GM12878 (cell line): ENCODE data around the gene SCAF8. TPM values are rescaled to one million over a fixed set of nuclear protein-coding genes. Genes with fewer than 3 reads are reported as not detected.

ENCODE experiments used
- ATAC-seq: fragments of 200-7000 bp; cut with Tn5 transposase; 3 replicates; pipeline ENCODE4 v1.9.1; 2020; ENCODE audit warnings: mild to moderate bottlenecking, moderate library complexity
- BruUV-seq: library from RNA; stranded (reverse); fragments of 400-500 nt; replicated peaks from 2 replicates; lab custom pipeline; 2021; lab: Mats Ljungman, UMichigan
- CTCF ChIA-PET: fragments of 300-600 bp; sonication (Branson Sonifier 250); formaldehyde crosslinking; extraction: SDS; loops from one replicate; lab custom pipeline; 2021; ENCODE audit warnings: inconsistent platforms; lab: Yijun Ruan, JAX
- POLR2A ChIA-PET: fragments of 350-600 bp; formaldehyde crosslinking; extraction: SDS; loops from one replicate; lab custom pipeline; 2021; ENCODE audit warnings: inconsistent platforms; lab: Charles Lee
- RAD21 ChIA-PET: fragments of 300-600 bp; sonication (Branson Sonifier 250); formaldehyde crosslinking; loops from one replicate; lab custom pipeline; 2023; ENCODE audit warnings: antibody characterized with exemption; ENCODE audit not compliant: unreplicated experiment; lab: Charles Lee
- SMC1A ChIA-PET: fragments of 300-600 bp; sonication (Branson Sonifier 250); formaldehyde crosslinking; loops from one replicate; lab custom pipeline; 2023; ENCODE audit not compliant: unreplicated experiment, uncharacterized antibody; lab: Charles Lee
- DNase-seq: peaks from one replicate; pipeline ENCODE4 v3.0.0-alpha.2; 2011; ENCODE audit warnings: low read depth, low spot score
- FAIRE-seq: peaks from 3 replicates; lab custom pipeline; 2011; peaks lifted over from hg19 to GRCh38; lab: Jason Lieb, UNC
- H2AFZ ChIP-seq: 2 replicates; pipeline ENCODE4 v1.6.0; 2011; ENCODE audit warnings: low read depth, low read length, control low read depth; ENCODE audit not compliant: control insufficient read depth
- H3K27ac ChIP-seq: 2 replicates; pipeline ENCODE4 v1.5.1; 2011; ENCODE audit warnings: control low read depth; ENCODE audit not compliant: control insufficient read depth, insufficient read depth
- H3K27me3 ChIP-seq, 2 experiments: replicated peaks in 1 of 2; 2 replicates each; pipeline versions ENCODE4 v1.6.0 to v1.6.1; 2011; ENCODE audit warnings: low read length in 1 of 2; ENCODE audit not compliant: control insufficient read depth in 2 of 2, insufficient read depth in 2 of 2
- H3K36me3 ChIP-seq, 2 experiments: 2 replicates each; pipeline ENCODE4 v1.5.1; 2011; ENCODE audit warnings: low read length in 1 of 2; ENCODE audit not compliant: control insufficient read depth in 2 of 2, insufficient read depth in 2 of 2
- H3K4me1 ChIP-seq: 2 replicates; pipeline ENCODE4 v1.6.1; 2011; ENCODE audit warnings: mild to moderate bottlenecking, low read length, moderate library complexity, mixed read lengths; ENCODE audit not compliant: control insufficient read depth, insufficient read depth
- H3K4me2 ChIP-seq: 2 replicates; pipeline ENCODE4 v1.6.0; 2011; ENCODE audit warnings: control low read depth; ENCODE audit not compliant: control insufficient read depth, insufficient read depth
- H3K4me3 ChIP-seq: fragments of 200-600 bp; sonication (generic); 2 replicates; pipeline ENCODE4 v1.5.1; 2016
- H3K79me2 ChIP-seq: 2 replicates; pipeline ENCODE4 v1.6.0; 2011; ENCODE audit warnings: low read length; ENCODE audit not compliant: control insufficient read depth, insufficient read depth
- H3K9ac ChIP-seq: 2 replicates; pipeline ENCODE4 v1.8.0; 2011; ENCODE audit warnings: low read length, control low read depth, mixed read lengths; ENCODE audit not compliant: control insufficient read depth, insufficient read depth
- H3K9me3 ChIP-seq: replicated peaks from 3 replicates; pipeline ENCODE4 v1.5.1; 2011; ENCODE audit warnings: mild to moderate bottlenecking, low read length; ENCODE audit not compliant: control insufficient read depth, insufficient read depth
- H4K20me1 ChIP-seq: 2 replicates; pipeline ENCODE4 v1.6.0; 2011; ENCODE audit not compliant: control insufficient read depth, insufficient read depth
- ASH2L ChIP-seq: fragments of 300-600, 200-600 bp; sonication (generic); IDR thresholded peaks from 2 replicates; pipeline ENCODE4 v1.6.1; 2017; ENCODE audit warnings: low read depth, mild to moderate bottlenecking, borderline replicate concordance
- ATF3 ChIP-seq: IDR thresholded peaks from 2 replicates; pipeline ENCODE4 v1.6.1; 2011; ENCODE audit warnings: low read depth, mild to moderate bottlenecking, low read length, moderate library complexity, borderline replicate concordance; ENCODE audit errors: extremely low read depth
- BACH1 ChIP-seq: fragments of 450-650 bp; IDR thresholded peaks from 2 replicates; pipeline ENCODE4 v1.6.1; 2017; ENCODE audit warnings: mild to moderate bottlenecking, borderline replicate concordance
- CREM ChIP-seq: IDR thresholded peaks from 2 replicates; pipeline ENCODE4 v1.6.1; 2014; ENCODE audit warnings: antibody characterized with exemption, low read depth
- FOXK2 ChIP-seq: fragments of 450-650 bp; IDR thresholded peaks from 2 replicates; pipeline ENCODE4 v1.6.1; 2017; ENCODE audit warnings: mild to moderate bottlenecking, moderate library complexity
- MEF2A ChIP-seq: IDR thresholded peaks from 2 replicates; pipeline ENCODE4 v1.6.1; 2011; ENCODE audit warnings: low read depth, mild to moderate bottlenecking, low read length, moderate library complexity; ENCODE audit not compliant: insufficient read depth
- MXI1 ChIP-seq: fragments of 150-350 bp; IDR thresholded peaks from 2 replicates; pipeline ENCODE4 v1.6.1; 2011; ENCODE audit warnings: low read depth, mild to moderate bottlenecking, inconsistent platforms, low read length, improper control_type of control experiment
- NFYA ChIP-seq: IDR thresholded peaks from 2 replicates; pipeline ENCODE4 v1.6.1; 2011; ENCODE audit warnings: low read depth, mild to moderate bottlenecking, low read length, improper control_type of control experiment, borderline replicate concordance
- RAD21 ChIP-seq: IDR thresholded peaks from 2 replicates; pipeline ENCODE4 v1.6.1; 2011; ENCODE audit warnings: mild to moderate bottlenecking, low read depth, low read length, moderate library complexity; ENCODE audit not compliant: insufficient read depth
- TCF12 ChIP-seq: IDR thresholded peaks from 2 replicates; pipeline ENCODE4 v1.6.1; 2011; ENCODE audit warnings: low read depth, mild to moderate bottlenecking, low read length
- WRNIP1 ChIP-seq: IDR thresholded peaks from 2 replicates; pipeline ENCODE4 v1.6.1; 2011; ENCODE audit warnings: low read depth, low read length, improper control_type of control experiment, borderline replicate concordance
- WGBS: methylation state at CpG from one replicate; pipeline ENCODE4 v1.1.6; 2016; ENCODE audit warnings: low lambda C conversion rate; ENCODE audit not compliant: insufficient replicate concordance, insufficient coverage; ENCODE audit errors: missing lambda C conversion rate; 5-methylcytosine and 5-hydroxymethylcytosine counted together
- in situ Hi-C: fragments of 300-500 bp; cut with MboI; formaldehyde crosslinking; loops from 9 replicates; pipeline ENCODE4 v1.14.3; 2018; ENCODE audit warnings: mixed read lengths
- intact Hi-C: fragments of 100-400 bp; cut with micrococcal nuclease; formaldehyde crosslinking; loops from one replicate; pipeline ENCODE4 v1.14.2; 2022; ENCODE audit not compliant: unreplicated experiment
- polyA plus RNA-seq, 11 experiments: library from polyadenylated mRNA; depleted of rRNA in 4 of 11; unstranded in 6 of 11; stranded (reverse) in 5 of 11; fragments of >200 nt; fragmentation: Nextera tagmentation in 4 of 11; fragmentation: Illumina TruSeq in 1 of 11; extraction: Ambion mirVana in 4 of 11; extraction: Trizol in 1 of 11; gene quantifications; 1 replicate in 1 of 11; 2 replicates in 10 of 11; pipeline versions ENCODE4 v1.2.1 to v1.2.3, GENCODE V29; 2011 to 2016; ENCODE audit warnings: inconsistent platforms in 2 of 11, missing spikeins in 2 of 11, low read depth in 1 of 11
- total RNA-seq, 4 experiments: library from RNA; depleted of rRNA in 3 of 4; stranded (reverse); fragments of >200 nt in 3 of 4; fragmentation: Illumina TruSeq in 1 of 4; extraction: Trizol in 1 of 4; gene quantifications; 2 replicates each; pipeline versions ENCODE4 v1.2.1 to v1.2.3, GENCODE V29; 2013 to 2021

The SCAF8 gene
- total and polyA plus RNA-seq, 10 of the 15 experiments (the other 5 are each of a cell fraction or from before 2014, with no cell fraction given): 8.1 to 28.8 (median 15.9) TPM

- ChIA-PET CTCF (interaction anchor here (0.9 to 1.2 kb wide), 3 partner anchors 13 to 298 kb away, joined by 3 to 8 read pairs (median 3); no protein-coding TSS in a partner anchor), RAD21 (interaction anchor here (0.8 kb wide), 1 partner anchor 198 kb away, joined by 3 read pairs; no protein-coding TSS in a partner anchor)
- in situ Hi-C loops: no loop called here
- no peak for FAIRE-seq
- WGBS: 100% methylated on average over 4 of the region's 4 CpGs
- TF ChIP-seq TCF12 (no peak), FOXK2 (no peak), ASH2L (no peak), BACH1 (no peak)
- TF ChIP-seq, all 136 proteins: peak for 0
- Histone ChIP-seq H3K27ac (no peak overlapping the region), H3K4me1 (no peaks in the 10 kb centered on the region), H3K4me3 (no peak overlapping the region), H4K20me1 (no peaks in the 10 kb centered on the region; the same call in 1 of the 2 replicates), H3K9me3 (no peaks in the 10 kb centered on the region), H3K4me2 (no peak overlapping the region), H2AFZ (no peak overlapping the region), H3K9ac (no peak overlapping the region), H3K36me3 (peaks cover 0 to 4% of the 10 kb centered on the region in 2 experiments; a peak in 1 of 4 replicates), H3K27me3 (no peaks in the 10 kb centered on the region), H3K79me2 (no peaks in the 10 kb centered on the region)
- BruUV-seq: no TSS peak
- ATAC-seq (no peak), DNase-seq (no peak)
- intact Hi-C loops: no loop called here
- SMC1A ChIA-PET: interaction anchor here (1.0 kb wide), 1 partner anchor 13 kb away, joined by 3 read pairs; no protein-coding TSS in a partner anchor
- POLR2A ChIA-PET: interaction anchor here (0.7 kb wide), 1 partner anchor 28 kb away, joined by 4 read pairs; no protein-coding TSS in a partner anchor
Measured at GRCh38 chr6:154873546-154873945, 140.3 kb downstream of the SCAF8 start.

DNA sequence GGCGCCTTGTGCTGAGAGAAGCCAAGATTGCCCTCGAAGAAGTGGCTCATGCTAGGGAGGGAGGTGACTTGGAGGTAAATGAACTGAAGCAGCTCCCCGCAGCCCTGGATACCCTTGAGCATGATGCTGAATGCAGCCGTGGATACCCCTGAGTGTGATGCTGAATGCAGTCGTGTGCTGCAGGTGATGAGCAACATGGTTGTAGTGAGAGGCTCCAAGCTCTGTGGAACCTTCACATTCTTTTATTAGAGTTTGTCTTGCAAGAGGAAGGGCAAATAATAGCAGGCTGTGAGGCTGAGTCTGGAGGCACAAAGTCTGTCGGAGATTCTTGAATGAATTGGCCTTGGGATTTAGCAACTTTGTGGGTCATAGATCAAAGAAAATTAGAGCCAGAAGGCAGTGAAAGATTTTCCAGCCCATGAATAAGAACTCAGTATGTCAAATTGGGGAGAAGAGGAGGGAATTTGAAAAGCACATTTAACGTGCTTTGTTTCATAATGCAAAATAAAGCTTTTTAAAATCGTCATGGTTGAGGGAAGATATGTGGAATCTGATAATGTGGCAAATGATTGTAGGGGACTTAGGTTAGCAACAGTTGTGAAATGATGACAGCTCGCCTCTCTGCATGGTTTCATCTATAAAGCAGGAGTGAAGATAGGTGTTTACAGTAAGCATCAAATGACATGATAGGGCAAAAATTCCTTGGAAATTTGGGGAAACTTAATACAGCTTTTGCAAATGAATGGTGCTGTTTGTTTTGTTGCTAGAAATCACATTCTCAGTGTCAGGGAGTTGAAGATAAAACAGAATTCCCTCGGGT, 141.8 kb downstream of the SCAF8 start:
- intact Hi-C loops: no loop called here
- ChIA-PET POLR2A (no interaction called here), RAD21 (no interaction called here), SMC1A (no interaction called here), CTCF (no interaction called here)
- no peaks in the 10 kb centered on the region for H3K27me3 ChIP-seq
- H3K4me1 ChIP-seq: no peaks in the 10 kb centered on the region
- DNase-seq (no peak), FAIRE-seq (no peak), ATAC-seq (no peak)
- H3K4me2 ChIP-seq: no peak overlapping the region
- no peaks in the 10 kb centered on the region for H3K9me3 ChIP-seq
- no TSS peak for BruUV-seq
- H3K36me3 ChIP-seq: peaks cover 0 to 6% of the 10 kb centered on the region in 2 experiments; a peak in 1 of 4 replicates
- H4K20me1 ChIP-seq: no peaks in the 10 kb centered on the region; the same call in 1 of the 2 replicates
- TF ChIP-seq NFYA (no peak), MXI1 (no peak), MEF2A (no peak), WRNIP1 (no peak), ATF3 (no peak), CREM (no peak), TCF12 (no peak), RAD21 (no peak)
- in situ Hi-C loops: no loop called here
- no peak overlapping the region for H3K9ac ChIP-seq
- no peak overlapping the region for H2AFZ ChIP-seq
- WGBS: 82% methylated on average over 10 of the region's 10 CpGs
- H3K27ac ChIP-seq: no peak overlapping the region
- no peak overlapping the region for H3K4me3 ChIP-seq
- no peaks in the 10 kb centered on the region for H3K79me2 ChIP-seq
